Tibial nerve (tissue), 4 donors: ENCODE results near the gene TTC21B. TPM values are rescaled to one million over a fixed set of nuclear protein-coding genes. Genes with fewer than 3 reads are reported as not detected.

Experiments used
- DNase-seq, 2 donors: peaks; one replicate each; pipeline ENCODE4 v3.0.0-alpha.2; 2019; ENCODE audit warnings: low spot score in 2 of 2
- H3K27ac ChIP-seq, 4 donors: fragments of 200-600 bp; sonication (generic) in 3 of 4; one replicate each; pipeline ENCODE4 v1.5.1; 2017 to 2019; ENCODE audit warnings: mild to moderate bottlenecking in 1 of 4
- H3K27me3 ChIP-seq, 2 donors: fragments of 200-600 bp; sonication (generic) in 1 of 2; one replicate each; pipeline versions ENCODE4 v1.5.1 to v1.6.0; 2017 to 2019
- H3K36me3 ChIP-seq, 3 donors: fragments of 200-600 bp; sonication (generic); one replicate each; pipeline ENCODE4 v1.5.1; 2018 to 2019
- H3K4me1 ChIP-seq, 4 donors: fragments of 200-600 bp; sonication (generic) in 3 of 4; one replicate each; pipeline ENCODE4 v1.5.1; 2017 to 2019
- H3K4me3 ChIP-seq, 4 donors: fragments of 200-600 bp; sonication (generic) in 3 of 4; one replicate each; pipeline ENCODE4 v1.5.1; 2017 to 2019; ENCODE audit warnings: mild to moderate bottlenecking in 1 of 4, moderate library complexity in 1 of 4
- H3K9me3 ChIP-seq, 4 donors: fragments of 200-600 bp; sonication (generic) in 3 of 4; one replicate each; pipeline ENCODE4 v1.5.1; 2017 to 2019
- EP300 ChIP-seq, 2 donors: sonication (generic); formaldehyde crosslinking; IDR thresholded peaks; one replicate each; pipeline ENCODE4 v1.6.1; 2017; ENCODE audit warnings: antibody characterized with exemption in 2 of 2, mild to moderate bottlenecking in 1 of 2
- POLR2A ChIP-seq, 2 donors: fragments of 450-650 bp; IDR thresholded peaks; one replicate each; pipeline ENCODE4 v1.6.1; 2017; ENCODE audit warnings: antibody characterized with exemption in 2 of 2, mild to moderate bottlenecking in 2 of 2, moderate library complexity in 2 of 2
- WGBS, 2 donors: methylation state at CpG; one replicate each; pipeline ENCODE4 v1.1.5; 2018; 5-methylcytosine and 5-hydroxymethylcytosine counted together
- total RNA-seq, 4 donors: library from RNA; depleted of rRNA; stranded (reverse); fragments of >200 nt; gene quantifications; one replicate each; pipeline ENCODE4 v1.1.0, GENCODE V29; 2016
- TF ChIP-seq, protein P1 (sequence below), 5 experiments: fragments of 200-600 bp in 3 of 5; fragments of 450-650 bp in 2 of 5; sonication (generic) in 3 of 5; IDR thresholded peaks; one replicate each; pipeline ENCODE4 v1.5.1; 2016 to 2019; ENCODE audit warnings: antibody characterized with exemption in 5 of 5, mild to moderate bottlenecking in 3 of 5, moderate library complexity in 2 of 5

TTC21B gene
- total RNA-seq, 4 donors from 2014 or later = 39.6 to 58.8 (median 55.9) TPM

DNA sequence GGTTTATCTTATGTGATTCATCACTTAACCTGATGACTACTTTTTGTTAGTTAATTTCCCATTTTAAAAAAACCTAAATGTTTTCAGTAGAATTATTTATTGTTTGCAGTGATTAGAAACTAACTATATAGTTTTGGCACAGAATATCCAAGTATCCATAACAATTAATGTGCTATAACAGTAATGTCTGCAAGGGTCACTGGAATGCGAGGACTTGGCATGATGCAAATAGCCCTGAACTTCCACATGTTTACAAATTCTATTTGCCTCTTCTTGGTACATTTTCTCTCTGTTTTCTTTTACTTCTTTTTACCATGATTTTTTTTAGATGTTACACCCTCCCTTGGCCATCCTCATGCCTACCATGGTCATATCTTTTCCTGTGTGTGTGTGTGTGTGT, 110.2 kb downstream of the TTC21B start:
- TF ChIP-seq, protein P1, sequence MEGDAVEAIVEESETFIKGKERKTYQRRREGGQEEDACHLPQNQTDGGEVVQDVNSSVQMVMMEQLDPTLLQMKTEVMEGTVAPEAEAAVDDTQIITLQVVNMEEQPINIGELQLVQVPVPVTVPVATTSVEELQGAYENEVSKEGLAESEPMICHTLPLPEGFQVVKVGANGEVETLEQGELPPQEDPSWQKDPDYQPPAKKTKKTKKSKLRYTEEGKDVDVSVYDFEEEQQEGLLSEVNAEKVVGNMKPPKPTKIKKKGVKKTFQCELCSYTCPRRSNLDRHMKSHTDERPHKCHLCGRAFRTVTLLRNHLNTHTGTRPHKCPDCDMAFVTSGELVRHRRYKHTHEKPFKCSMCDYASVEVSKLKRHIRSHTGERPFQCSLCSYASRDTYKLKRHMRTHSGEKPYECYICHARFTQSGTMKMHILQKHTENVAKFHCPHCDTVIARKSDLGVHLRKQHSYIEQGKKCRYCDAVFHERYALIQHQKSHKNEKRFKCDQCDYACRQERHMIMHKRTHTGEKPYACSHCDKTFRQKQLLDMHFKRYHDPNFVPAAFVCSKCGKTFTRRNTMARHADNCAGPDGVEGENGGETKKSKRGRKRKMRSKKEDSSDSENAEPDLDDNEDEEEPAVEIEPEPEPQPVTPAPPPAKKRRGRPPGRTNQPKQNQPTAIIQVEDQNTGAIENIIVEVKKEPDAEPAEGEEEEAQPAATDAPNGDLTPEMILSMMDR (IDR thresholded peaks at IDR 0.05) = no peak
- TF ChIP-seq POLR2A (IDR thresholded peaks at IDR 0.05) = no peak
- TF ChIP-seq EP300 (IDR thresholded peaks at IDR 0.05) = no peak
- Histone ChIP-seq H3K4me3 (no peak overlapping the region), H3K27me3 (no peaks in the 10 kb centered on the region), H3K36me3 (no peaks in the 10 kb centered on the region), H3K9me3 (no peaks in the 10 kb centered on the region), H3K4me1 (no peaks in the 10 kb centered on the region), H3K27ac (no peak overlapping the region)
- 40 to 60% methylated on average over 1 of the region's 1 CpG for WGBS, 2 donors
- no peak for DNase-seq

DNA sequence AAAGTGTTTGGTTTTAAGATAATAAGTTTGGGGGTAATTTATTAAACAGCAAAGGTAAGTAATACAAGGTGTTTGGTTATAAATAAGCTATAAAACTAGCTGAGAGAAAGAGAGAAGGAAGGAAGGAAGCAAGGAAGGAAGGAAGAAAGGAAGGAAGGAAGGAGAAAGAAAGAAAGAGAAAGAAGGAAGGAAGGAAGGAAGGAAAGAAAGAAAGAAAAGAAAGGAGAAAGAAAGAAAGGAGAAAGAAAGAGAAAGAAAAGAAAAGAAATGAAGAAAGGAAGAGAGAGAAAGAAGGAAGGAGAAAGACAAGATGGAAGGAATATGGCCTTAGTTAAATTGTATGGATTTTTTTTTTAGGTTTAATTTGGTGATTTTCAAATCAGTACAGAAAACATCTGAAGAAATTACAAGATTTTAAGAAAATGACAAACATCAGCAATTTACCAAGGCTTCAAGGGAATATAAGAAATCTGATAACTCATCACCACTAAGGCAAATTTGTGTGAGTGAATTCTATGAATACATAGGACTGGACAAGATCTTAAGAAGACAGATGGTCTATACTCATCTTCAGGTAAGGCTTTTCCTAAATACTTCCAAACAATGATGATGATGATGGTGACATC, 113.1 kb downstream of the TTC21B start:
- Histone ChIP-seq H3K27me3 (no peaks in the 10 kb centered on the region), H3K4me3 (no peak overlapping the region), H3K36me3 (no peaks in the 10 kb centered on the region), H3K27ac (no peak overlapping the region), H3K4me1 (no peaks in the 10 kb centered on the region), H3K9me3 (no peaks in the 10 kb centered on the region)
- DNase-seq = no peak
- TF ChIP-seq POLR2A (IDR thresholded peaks at IDR 0.05) (no peak), EP300 (IDR thresholded peaks at IDR 0.05) (no peak)
- TF ChIP-seq, protein P1 (IDR thresholded peaks at IDR 0.05) = no peak

DNA sequence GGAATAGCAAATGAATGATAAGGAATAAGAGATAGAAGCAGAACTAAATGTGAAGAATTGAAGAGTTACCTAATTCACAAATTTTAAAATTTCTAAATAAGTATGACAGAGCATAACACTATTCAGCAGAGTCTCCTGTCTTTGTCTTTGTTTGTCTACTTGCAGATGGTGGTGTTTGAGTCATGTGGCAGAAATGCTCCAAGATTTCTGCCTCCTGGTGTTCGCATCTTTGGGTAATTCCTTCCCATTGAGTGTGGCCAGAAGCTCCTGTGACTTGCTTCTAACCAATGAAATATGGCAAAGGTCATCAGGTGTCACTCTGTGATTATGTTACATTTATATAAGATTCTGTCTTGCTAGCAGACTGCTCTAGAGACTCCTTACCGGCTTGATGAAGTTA, 114.0 kb downstream of the TTC21B start:
- Histone ChIP-seq H3K27ac (no peak overlapping the region), H3K36me3 (no peaks in the 10 kb centered on the region)
- 79 to 81% methylated on average over 2 of the region's 2 CpGs for WGBS, 2 donors

DNA sequence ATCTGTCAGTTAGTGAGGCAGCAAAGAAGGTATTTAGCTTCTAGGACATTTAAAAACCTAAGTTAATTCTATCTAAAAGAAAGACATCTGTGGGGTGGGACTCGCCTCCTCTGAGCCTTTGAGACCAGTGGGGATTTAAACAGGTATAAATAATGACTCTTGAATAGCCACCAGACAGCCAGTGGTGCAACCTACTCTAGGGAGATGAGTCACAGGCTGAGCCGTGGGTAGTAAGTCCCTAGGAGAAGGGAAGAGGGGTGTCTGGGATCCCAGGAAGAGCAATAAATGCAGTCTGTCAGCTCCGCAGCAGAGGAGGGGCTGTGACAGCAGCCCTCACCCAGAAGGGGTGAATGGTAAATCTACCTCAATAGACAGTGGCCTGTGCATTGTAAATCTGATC, 116.5 kb downstream of the TTC21B start:
- no peak for DNase-seq
- no peaks in the 10 kb centered on the region for H3K9me3 ChIP-seq
- H3K36me3 ChIP-seq = no peaks in the 10 kb centered on the region
- H3K27me3 ChIP-seq = no peaks in the 10 kb centered on the region
- no peak overlapping the region for H3K27ac ChIP-seq
- WGBS, 2 donors = 59 to 61% methylated on average over 3 of the region's 3 CpGs
- H3K4me1 ChIP-seq = no peaks in the 10 kb centered on the region
- TF ChIP-seq, protein P1 (IDR thresholded peaks at IDR 0.05) = no peak
- TF ChIP-seq EP300 (IDR thresholded peaks at IDR 0.05) (no peak), POLR2A (IDR thresholded peaks at IDR 0.05) (no peak)
- no peak overlapping the region for H3K4me3 ChIP-seq

More for the DNA sequence above, 114.0 kb downstream of the TTC21B start:
- no peak for DNase-seq
- no peak overlapping the region for H3K4me3 ChIP-seq
- no peaks in the 10 kb centered on the region for H3K9me3 ChIP-seq
- TF ChIP-seq EP300 (IDR thresholded peaks at IDR 0.05) = no peak
- TF ChIP-seq POLR2A (IDR thresholded peaks at IDR 0.05) = no peak
- TF ChIP-seq, protein P1 (IDR thresholded peaks at IDR 0.05) = no peak
- no peaks in the 10 kb centered on the region for H3K27me3 ChIP-seq
- no peaks in the 10 kb centered on the region for H3K4me1 ChIP-seq

DNA sequence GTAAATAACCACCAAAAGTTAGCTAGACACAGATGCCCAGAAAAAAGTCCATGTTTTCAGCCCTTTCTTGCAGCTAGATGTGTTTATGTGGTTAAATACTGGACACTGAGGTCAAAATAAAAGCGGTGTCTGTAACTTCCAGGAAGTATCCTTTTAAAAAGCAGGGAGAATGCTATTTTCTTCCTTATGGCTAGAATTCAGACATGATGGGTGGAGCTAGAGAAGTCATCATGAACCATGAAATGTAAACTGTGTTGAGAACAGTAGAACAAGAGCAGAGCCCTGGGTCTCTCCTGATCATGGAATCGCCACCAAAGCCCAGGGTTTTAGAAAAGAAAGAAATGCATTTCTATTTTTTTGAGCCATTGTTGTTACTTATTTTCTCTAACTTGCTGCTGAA, 118.2 kb downstream of the TTC21B start:
- DNase-seq = no peak
- WGBS, 2 donors = 84 to 86% methylated on average over 2 of the region's 2 CpGs
- Histone ChIP-seq H3K4me1 (no peaks in the 10 kb centered on the region), H3K9me3 (no peaks in the 10 kb centered on the region), H3K27ac (no peak overlapping the region), H3K4me3 (no peak overlapping the region), H3K36me3 (no peaks in the 10 kb centered on the region), H3K27me3 (no peaks in the 10 kb centered on the region)
- TF ChIP-seq, protein P1 (IDR thresholded peaks at IDR 0.05) = no peak
- TF ChIP-seq EP300 (IDR thresholded peaks at IDR 0.05) (no peak), POLR2A (IDR thresholded peaks at IDR 0.05) (no peak)
